ENCODE data around the gene UGT2A3. TPM values are rescaled to one million over a fixed set of nuclear protein-coding genes. Genes with fewer than 3 reads are reported as not detected.

The UGT2A3 gene
- total and polyA plus RNA-seq, 2 of the 8 experiments (the other 6 are each of a cell fraction or from before 2014, with no cell fraction given): not detected

DNA sequence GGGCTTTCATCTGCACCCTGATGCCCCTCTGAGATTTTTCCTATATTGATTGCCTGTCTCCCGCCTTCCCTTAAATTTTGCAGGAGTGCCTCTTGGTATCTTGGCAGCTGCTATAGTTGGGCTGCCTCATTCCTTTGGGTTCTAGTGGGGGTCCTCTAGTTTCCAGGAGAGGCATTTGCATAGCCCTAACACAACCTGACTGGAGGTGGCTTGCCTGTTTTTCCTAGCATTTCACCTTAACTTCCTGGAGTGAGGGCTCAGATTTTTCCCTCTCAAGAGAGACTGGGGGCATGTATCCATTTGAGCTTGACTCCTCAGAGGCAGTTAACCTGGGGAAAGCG, 46.0 kb downstream of the UGT2A3 start:
- Histone ChIP-seq H2BK15ac (ENCODE audit: low read length) (no peak overlapping the region), H2AFZ (ENCODE audit: low read length) (no peak overlapping the region), H3K27ac (ENCODE audit: low read depth, low read length) (peak overlapping the region; percentile 96), H3K36me3 (ENCODE audit: control insufficient read depth in 2 of 4, insufficient read depth in 4 of 4, low read length in 3 of 4) (no peaks in the 10 kb centered on the region), H3K23ac (ENCODE audit: insufficient read length) (no peak overlapping the region), H3K4me2 (ENCODE audit: insufficient read depth in 1 of 2, low read depth in 2 of 2, low read length in 2 of 2) (peak overlapping the region; percentile 64 to 99), H4K5ac (ENCODE audit: insufficient read length, low read depth, low read length) (peak overlapping the region; percentile 73), H3K56ac (replicated peaks; ENCODE audit: insufficient read length, low read depth, low read length) (no peak overlapping the region), H2BK120ac (replicated peaks; ENCODE audit: low read depth, low read length) (peak overlapping the region; percentile 98), H4K20me1 (replicated peaks in 1 of 2; ENCODE audit: control insufficient read depth in 1 of 2, insufficient read depth in 2 of 2, low read length in 2 of 2) (no peaks in the 10 kb centered on the region), H2BK5ac (ENCODE audit: low read depth, low read length) (peak overlapping the region; percentile 99), H3K9me3 (ENCODE audit: insufficient read depth in 2 of 2, low read depth in 1 of 2, low read length in 1 of 2) (no peaks in the 10 kb centered on the region), H3K79me2 (ENCODE audit: control insufficient read depth in 1 of 2, insufficient read depth in 2 of 2, low read length in 2 of 2) (no peaks in the 10 kb centered on the region), H4K8ac (ENCODE audit: extremely low read depth, insufficient read depth, low read length) (no peak overlapping the region), H3K9ac (replicated peaks in 1 of 4; ENCODE audit: extremely low read depth in 1 of 4, low read depth in 3 of 4, low read length in 3 of 4) (peak overlapping the region in 2 of 4 experiments; percentile 49 to 54; a peak in 3 of 7 replicates), H2BK12ac (ENCODE audit: low read depth, low read length) (peak overlapping the region; percentile 99; the same call in 1 of the 2 replicates), H3K4me1 (replicated peaks in 1 of 4; ENCODE audit: control insufficient read depth in 3 of 4, insufficient read depth in 4 of 4, low read length in 3 of 4) (peaks cover 16 to 23% (median 20%) of the 10 kb centered on the region in 4 experiments), H3K4me3 (ENCODE audit: extremely low read depth in 1 of 4, insufficient read depth in 2 of 4, low read depth in 3 of 4, low read length in 4 of 4) (peak overlapping the region in 3 of 4 experiments; percentile 2 to 48 (median 22); a peak in 3 of 8 replicates), H3K27me3 (replicated peaks in 1 of 4; ENCODE audit: control insufficient read depth in 3 of 4, extremely low read depth in 1 of 4, insufficient read depth in 3 of 4, low read length in 3 of 4) (no peaks in the 10 kb centered on the region), H2BK20ac (ENCODE audit: low read length) (peak overlapping the region; percentile 99), H3K79me1 (ENCODE audit: low read depth, low read length) (no peaks in the 10 kb centered on the region), H3K14ac (ENCODE audit: insufficient read length) (no peak overlapping the region), H2AK5ac (ENCODE audit: low read depth, low read length) (no peak overlapping the region), H3K18ac (ENCODE audit: extremely low read depth, low read length) (peak overlapping the region; percentile 92; the same call in 1 of the 2 replicates), H3K4ac (replicated peaks; ENCODE audit: insufficient read length, low read depth, low read length) (no peak overlapping the region), H4K91ac (replicated peaks; ENCODE audit: insufficient read length, low read length) (peak overlapping the region; percentile 97), H3K23me2 (ENCODE audit: low read depth, low read length) (peaks cover 6% of the 10 kb centered on the region)
- POLR2A ChIA-PET (ENCODE audit: partially characterized antibody): interaction anchor here (0.7 to 3.0 kb wide), 12 partner anchors 8 to 500 kb away, joined by 3 to 15 read pairs (median 4); partner anchors contain the start of gene UGT2A3
- WGBS, 2 experiments (ENCODE audit: extremely low coverage in 1 of 2, insufficient coverage in 1 of 2, insufficient read length in 1 of 2, insufficient replicate concordance in 2 of 2, low coverage in 1 of 2, low lambda C conversion rate in 2 of 2, missing lambda C conversion rate in 1 of 2): 25% methylated on average over 2 of the region's 2 CpGs; no CpG with 5 or more reads in 1 of the 2 experiments
- peak in 1 of 2 experiments; percentile 51 for DNase-seq (ENCODE audit: low read depth in 1 of 2, low spot score in 2 of 2)
- CTCF ChIA-PET (ENCODE audit: partially characterized antibody): interaction anchor here (0.9 to 2.8 kb wide), 6 partner anchors 20 to 407 kb away, joined by 3 to 25 read pairs (median 4); no protein-coding TSS in a partner anchor
- no peak for FAIRE-seq
- 0 out of 2 replicates have a peak, but pooled peaks have one; percentile 1 for TF ChIP-seq POU5F1 (IDR thresholded peaks at IDR 0.05; ENCODE audit: low read depth, low read length)
- peak in 1 of 2 experiments; percentile 28; a peak in 2 of 4 replicates for TF ChIP-seq RAD21 (IDR thresholded peaks at IDR 0.05 in 1 of 2, conservative IDR thresholded peaks at IDR 0.05 in 1 of 2; ENCODE audit: low read depth in 2 of 2, low read length in 2 of 2)
- TF ChIP-seq SP2 (IDR thresholded peaks at IDR 0.05; ENCODE audit: low read length): no peak
